ENCODE results near the gene ZNF25.

Gene ZNF25

GRCh38 chr10:37972396-37972795 lies 4.1 kb downstream of the ZNF25 start:
- TF ChIP-seq CTCF (IDR thresholded peaks at IDR 0.05; ENCODE audit: control insufficient read depth, insufficient read depth, low read depth, low read length, missing control alignments): no peak
- DNase-seq (ENCODE audit: low read depth): no peak
- H3K4me3 ChIP-seq (ENCODE audit: control insufficient read depth, low read depth, low read length): no peak overlapping the region

- no peak for TF ChIP-seq CTCF (IDR thresholded peaks at IDR 0.05; ENCODE audit: control insufficient read depth, insufficient read depth, low read depth, low read length, missing control alignments)
- no peak for DNase-seq (ENCODE audit: low read depth)
- H3K4me3 ChIP-seq (ENCODE audit: control insufficient read depth, low read depth, low read length): no peak overlapping the region
These were observed 11.4 kb downstream of the ZNF25 start for GRCh38 chr10:37965006-37965405.

- no peak for DNase-seq (ENCODE audit: low read depth)
- no peak for TF ChIP-seq CTCF (IDR thresholded peaks at IDR 0.05; ENCODE audit: control insufficient read depth, insufficient read depth, low read depth, low read length, missing control alignments)
- H3K4me3 ChIP-seq (ENCODE audit: control insufficient read depth, low read depth, low read length): no peak overlapping the region
These were observed 15.8 kb downstream of the ZNF25 start for GRCh38 chr10:37960591-37961137.

DNA sequence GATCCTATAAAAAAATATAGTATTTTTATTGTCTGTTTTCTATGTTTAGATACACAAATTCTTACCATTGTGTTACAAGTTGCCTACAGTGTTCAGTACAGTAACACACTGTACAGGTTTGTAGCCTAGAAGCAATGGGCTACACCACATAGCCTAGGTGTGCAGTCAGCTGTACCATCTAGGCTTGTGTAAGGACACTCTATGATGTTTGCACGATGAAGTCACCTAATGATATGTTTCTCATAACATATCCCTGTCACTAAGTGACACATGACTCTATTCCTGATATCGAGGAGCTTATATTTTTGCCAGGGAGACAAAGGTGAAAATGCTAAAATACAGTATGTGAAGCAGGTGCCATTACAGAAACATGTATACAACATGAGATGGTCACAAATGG lies 18.6 kb downstream of the ZNF25 start:
- DNase-seq (ENCODE audit: low read depth): no peak
- H3K4me3 ChIP-seq (ENCODE audit: control insufficient read depth, low read depth, low read length): no peak overlapping the region
- no peak for TF ChIP-seq CTCF (IDR thresholded peaks at IDR 0.05; ENCODE audit: control insufficient read depth, insufficient read depth, low read depth, low read length, missing control alignments)

GRCh38 chr10:37952926-37953325 lies 23.5 kb downstream of the ZNF25 start:
- no peak for TF ChIP-seq CTCF (IDR thresholded peaks at IDR 0.05; ENCODE audit: control insufficient read depth, insufficient read depth, low read depth, low read length, missing control alignments)
- H3K4me3 ChIP-seq (ENCODE audit: control insufficient read depth, low read depth, low read length): no peak overlapping the region
- no peak for DNase-seq (ENCODE audit: low read depth)

DNA sequence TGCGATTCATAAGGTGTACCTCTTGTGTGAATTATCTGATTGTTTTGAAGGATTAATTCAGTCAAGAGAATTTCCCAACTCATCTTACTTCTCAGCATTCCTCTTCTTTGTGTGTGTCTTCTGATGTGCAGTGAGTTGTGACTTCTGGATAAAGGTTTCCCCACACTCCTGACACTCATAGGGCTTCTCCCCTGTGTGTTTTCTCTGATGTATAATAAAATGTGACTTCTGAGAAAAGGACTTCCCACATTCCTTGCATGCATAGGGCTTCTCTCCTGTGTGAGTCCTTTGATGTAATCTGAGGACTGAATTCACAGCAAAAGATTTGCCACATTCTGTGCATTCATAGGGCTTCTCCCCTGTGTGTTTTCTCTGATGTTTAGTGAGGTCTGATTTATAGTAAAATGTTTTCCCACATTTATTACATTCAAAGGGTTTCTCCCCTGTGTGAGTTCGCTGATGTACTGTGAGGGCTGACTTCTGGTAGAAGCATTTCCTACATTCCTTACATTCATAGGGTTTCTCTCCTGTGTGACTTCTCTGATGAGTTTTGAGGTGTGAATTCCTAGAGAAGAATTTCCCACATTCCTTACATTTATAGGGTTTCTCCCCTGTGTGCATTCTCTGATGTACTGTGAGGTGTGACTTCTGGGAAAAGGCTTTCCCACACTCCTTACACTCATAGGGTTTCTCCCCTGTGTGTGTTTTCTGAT lies 24.2 kb downstream of the ZNF25 start:
- DNase-seq (ENCODE audit: low read depth): no peak
- TF ChIP-seq CTCF (IDR thresholded peaks at IDR 0.05; ENCODE audit: control insufficient read depth, insufficient read depth, low read depth, low read length, missing control alignments): no peak

More for the DNA sequence above, 24.2 kb downstream of the ZNF25 start:
- H3K4me3 ChIP-seq (ENCODE audit: control insufficient read depth, low read depth, low read length): no peak overlapping the region

Data from AG09309 (cell line).